Measurements from ENCODE around the gene FN1. TPM values are rescaled to one million over a fixed set of nuclear protein-coding genes. Genes with fewer than 3 reads are reported as not detected.

Gene FN1
- polyA plus RNA-seq, 2 of the 4 experiments (the other 2 are of a cell fraction): 203 to 500 TPM

DNA sequence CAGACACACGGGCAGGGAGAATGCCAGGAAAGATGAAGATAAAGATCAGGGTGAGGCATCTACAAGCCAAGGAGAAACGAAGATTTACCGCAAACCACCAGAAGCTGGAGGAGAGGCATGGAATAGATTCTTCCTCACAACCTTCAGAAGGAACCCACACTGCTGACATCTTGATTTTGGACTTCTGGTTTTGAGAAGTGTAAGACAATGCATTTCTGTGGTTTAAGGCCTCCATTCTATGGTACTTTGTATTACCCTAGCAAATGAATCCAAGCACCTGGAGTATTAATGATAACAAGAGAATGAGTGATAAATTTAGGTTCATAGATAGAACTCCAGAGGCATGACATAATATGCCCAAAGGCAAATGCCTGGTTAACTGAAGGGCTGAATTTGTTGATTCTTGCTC, 11.8 kb upstream of the FN1 start:
- TF ChIP-seq NFE2L2 (conservative IDR thresholded peaks at IDR 0.05; ENCODE audit: low read length) (no peak), CBX8 (IDR thresholded peaks at IDR 0.05) (no peak), TP53 (CRISPR knock-in tag; IDR thresholded peaks at IDR 0.05) (no peak), RNF2 (IDR thresholded peaks at IDR 0.05; ENCODE audit: borderline replicate concordance, low read depth) (no peak), FOSB (CRISPR knock-in tag; IDR thresholded peaks at IDR 0.05) (no peak), HDAC2 (IDR thresholded peaks at IDR 0.05) (no peak), HOXA7 (CRISPR knock-in tag; IDR thresholded peaks at IDR 0.05) (no peak), KDM5A (IDR thresholded peaks at IDR 0.05) (no peak), PHF8 (IDR thresholded peaks at IDR 0.05; ENCODE audit: borderline replicate concordance, low read depth) (no peak)
- TF ChIP-seq, protein P1, sequence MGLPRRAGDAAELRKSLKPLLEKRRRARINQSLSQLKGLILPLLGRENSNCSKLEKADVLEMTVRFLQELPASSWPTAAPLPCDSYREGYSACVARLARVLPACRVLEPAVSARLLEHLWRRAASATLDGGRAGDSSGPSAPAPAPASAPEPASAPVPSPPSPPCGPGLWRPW (IDR thresholded peaks at IDR 0.05): no peak
- TF ChIP-seq, protein P2, sequence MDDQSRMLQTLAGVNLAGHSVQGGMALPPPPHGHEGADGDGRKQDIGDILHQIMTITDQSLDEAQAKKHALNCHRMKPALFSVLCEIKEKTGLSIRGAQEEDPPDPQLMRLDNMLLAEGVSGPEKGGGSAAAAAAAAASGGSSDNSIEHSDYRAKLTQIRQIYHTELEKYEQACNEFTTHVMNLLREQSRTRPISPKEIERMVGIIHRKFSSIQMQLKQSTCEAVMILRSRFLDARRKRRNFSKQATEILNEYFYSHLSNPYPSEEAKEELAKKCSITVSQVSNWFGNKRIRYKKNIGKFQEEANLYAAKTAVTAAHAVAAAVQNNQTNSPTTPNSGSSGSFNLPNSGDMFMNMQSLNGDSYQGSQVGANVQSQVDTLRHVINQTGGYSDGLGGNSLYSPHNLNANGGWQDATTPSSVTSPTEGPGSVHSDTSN (IDR thresholded peaks at IDR 0.05): no peak
- TF ChIP-seq, protein P3, sequence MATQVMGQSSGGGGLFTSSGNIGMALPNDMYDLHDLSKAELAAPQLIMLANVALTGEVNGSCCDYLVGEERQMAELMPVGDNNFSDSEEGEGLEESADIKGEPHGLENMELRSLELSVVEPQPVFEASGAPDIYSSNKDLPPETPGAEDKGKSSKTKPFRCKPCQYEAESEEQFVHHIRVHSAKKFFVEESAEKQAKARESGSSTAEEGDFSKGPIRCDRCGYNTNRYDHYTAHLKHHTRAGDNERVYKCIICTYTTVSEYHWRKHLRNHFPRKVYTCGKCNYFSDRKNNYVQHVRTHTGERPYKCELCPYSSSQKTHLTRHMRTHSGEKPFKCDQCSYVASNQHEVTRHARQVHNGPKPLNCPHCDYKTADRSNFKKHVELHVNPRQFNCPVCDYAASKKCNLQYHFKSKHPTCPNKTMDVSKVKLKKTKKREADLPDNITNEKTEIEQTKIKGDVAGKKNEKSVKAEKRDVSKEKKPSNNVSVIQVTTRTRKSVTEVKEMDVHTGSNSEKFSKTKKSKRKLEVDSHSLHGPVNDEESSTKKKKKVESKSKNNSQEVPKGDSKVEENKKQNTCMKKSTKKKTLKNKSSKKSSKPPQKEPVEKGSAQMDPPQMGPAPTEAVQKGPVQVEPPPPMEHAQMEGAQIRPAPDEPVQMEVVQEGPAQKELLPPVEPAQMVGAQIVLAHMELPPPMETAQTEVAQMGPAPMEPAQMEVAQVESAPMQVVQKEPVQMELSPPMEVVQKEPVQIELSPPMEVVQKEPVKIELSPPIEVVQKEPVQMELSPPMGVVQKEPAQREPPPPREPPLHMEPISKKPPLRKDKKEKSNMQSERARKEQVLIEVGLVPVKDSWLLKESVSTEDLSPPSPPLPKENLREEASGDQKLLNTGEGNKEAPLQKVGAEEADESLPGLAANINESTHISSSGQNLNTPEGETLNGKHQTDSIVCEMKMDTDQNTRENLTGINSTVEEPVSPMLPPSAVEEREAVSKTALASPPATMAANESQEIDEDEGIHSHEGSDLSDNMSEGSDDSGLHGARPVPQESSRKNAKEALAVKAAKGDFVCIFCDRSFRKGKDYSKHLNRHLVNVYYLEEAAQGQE (IDR thresholded peaks at IDR 0.05): no peak
- ATAC-seq (no peak), FAIRE-seq (no peak), DNase-seq (ENCODE audit: low read depth in 1 of 2, low spot score in 1 of 2) (no peak)
- Histone ChIP-seq H3K9me3 (no peaks in the 10 kb centered on the region), H3K4me1 (no peaks in the 10 kb centered on the region), H3K4me2 (no peak overlapping the region), H3K4me3 (no peak overlapping the region), H3K27ac (no peak overlapping the region)
- CTCF ChIA-PET: no interaction called here
- WGBS (ENCODE audit: missing lambda C conversion rate): 81% methylated on average over 3 of the region's 3 CpGs
- POLR2A ChIA-PET: no interaction called here

DNA sequence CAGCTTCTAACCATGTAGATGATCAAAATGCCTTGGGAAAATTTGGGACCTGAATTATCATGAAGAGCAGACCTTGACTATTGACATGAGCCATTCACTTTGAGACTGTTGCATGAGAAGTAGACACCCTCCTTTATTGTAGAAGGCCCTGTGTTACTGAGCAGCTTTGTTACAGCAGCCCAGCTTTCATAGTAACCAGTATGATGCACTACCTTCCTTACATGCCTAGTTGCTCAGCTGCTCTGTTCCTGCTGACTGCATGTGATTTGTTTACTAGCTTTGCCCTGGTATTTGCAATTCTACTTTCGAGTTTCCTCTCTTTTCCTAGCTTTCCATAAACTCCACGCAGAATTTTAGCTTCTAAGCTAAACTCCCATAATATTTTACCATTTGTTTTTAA, 11.2 kb upstream of the FN1 start:
- Histone ChIP-seq H3K4me3 (no peak overlapping the region), H3K4me2 (no peak overlapping the region), H3K4me1 (no peaks in the 10 kb centered on the region), H3K27ac (no peak overlapping the region), H3K9me3 (no peaks in the 10 kb centered on the region)
- ChIA-PET POLR2A (no interaction called here), CTCF (no interaction called here)
- no peak for FAIRE-seq
- no peak; a peak in 1 of 6 replicates for ATAC-seq
- 58% methylated on average over 2 of the region's 2 CpGs for WGBS (ENCODE audit: missing lambda C conversion rate)
- no peak for DNase-seq (ENCODE audit: low read depth in 1 of 2, low spot score in 1 of 2)
- no peak for TF ChIP-seq NPAS2 (CRISPR knock-in tag; IDR thresholded peaks at IDR 0.05; ENCODE audit: borderline replicate concordance)

DNA sequence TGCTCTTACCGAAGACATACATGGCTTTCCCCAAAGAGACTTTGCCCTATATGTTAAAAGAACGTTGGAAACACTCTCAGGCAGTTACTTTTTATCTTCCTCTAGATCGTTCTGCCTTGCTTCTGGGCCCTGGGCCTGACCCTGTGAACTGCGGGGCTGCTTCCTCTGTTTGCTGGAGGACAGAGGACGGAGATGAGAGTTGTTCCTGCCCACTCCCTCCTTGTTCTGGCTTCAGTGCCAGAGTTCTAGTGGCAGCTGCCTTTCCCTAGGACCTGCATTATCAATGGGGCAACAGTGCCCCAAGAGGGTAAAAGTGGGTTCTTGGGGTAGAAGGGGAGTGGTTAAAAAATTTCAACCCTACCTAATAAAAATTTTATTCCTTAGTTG, 6.5 kb upstream of the FN1 start:
- H3K4me1 ChIP-seq: peaks cover 18% of the 10 kb centered on the region
- TF ChIP-seq, protein P4, sequence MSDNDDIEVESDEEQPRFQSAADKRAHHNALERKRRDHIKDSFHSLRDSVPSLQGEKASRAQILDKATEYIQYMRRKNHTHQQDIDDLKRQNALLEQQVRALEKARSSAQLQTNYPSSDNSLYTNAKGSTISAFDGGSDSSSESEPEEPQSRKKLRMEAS (IDR thresholded peaks at IDR 0.05): no peak
- no peak for TF ChIP-seq CHD2 (IDR thresholded peaks at IDR 0.05; ENCODE audit: low read length, partially characterized antibody)
- TF ChIP-seq, protein P3 (IDR thresholded peaks at IDR 0.05): no peak
- peak in 1 of 2 experiments; percentile 35; a peak in 1 of 5 replicates for TF ChIP-seq RAD21 (conservative IDR thresholded peaks at IDR 0.05 in 1 of 2, IDR thresholded peaks at IDR 0.05 in 1 of 2)
- no peak for TF ChIP-seq NFE2L2 (conservative IDR thresholded peaks at IDR 0.05; ENCODE audit: low read length)
- FAIRE-seq: no peak
- no peak overlapping the region for H3K4me2 ChIP-seq
- CTCF ChIA-PET: interaction anchor here (0.6 to 0.7 kb wide), 2 partner anchors 33 to 137 kb away, joined by 3 to 4 read pairs; no protein-coding TSS in a partner anchor
- WGBS (ENCODE audit: missing lambda C conversion rate): 74% methylated on average over 5 of the region's 5 CpGs
- peak in 1 of 2 experiments; percentile 76; a peak in 3 of 6 replicates for ATAC-seq
- H3K27ac ChIP-seq: peak overlapping the region in 1 of 2 experiments; percentile 17; a peak in 1 of 6 replicates
- POLR2A ChIA-PET: no interaction called here
- H3K9me3 ChIP-seq: no peaks in the 10 kb centered on the region
- DNase-seq (ENCODE audit: low read depth in 1 of 2, low spot score in 1 of 2): no peak
- H3K4me3 ChIP-seq: no peak overlapping the region

All from A549 (cell line).